GM19467 (cell line): ENCODE data around the gene ERGIC1.

ENCODE experiments used
- ATAC-seq: cut with Tn5 transposase; IDR thresholded peaks from one replicate; pipeline ENCODE4 v1.9.1; 2021; ENCODE audit warnings: mild to moderate bottlenecking, moderate library complexity; ENCODE audit not compliant: unreplicated experiment

The ERGIC1 gene

DNA sequence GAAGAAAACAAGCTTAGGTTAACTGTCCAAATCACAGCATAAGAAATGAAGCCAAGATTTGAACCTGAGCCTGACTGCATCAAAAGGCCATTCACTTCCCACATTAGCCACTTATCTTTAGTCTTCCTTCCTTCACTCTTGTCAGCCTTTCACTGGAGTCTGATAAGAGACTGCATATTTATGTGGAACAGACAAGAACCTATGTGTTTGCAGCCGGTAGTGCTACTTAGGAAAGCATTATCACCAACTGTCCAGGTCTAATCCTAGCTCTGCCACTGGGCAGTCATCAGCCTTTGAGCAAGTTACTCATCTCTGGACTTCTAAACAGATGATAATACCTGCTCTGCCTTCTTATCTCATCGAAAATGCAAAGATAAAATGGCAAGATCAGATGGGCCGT is 137.4 kb downstream of the ERGIC1 start:
- no peak for ATAC-seq

DNA sequence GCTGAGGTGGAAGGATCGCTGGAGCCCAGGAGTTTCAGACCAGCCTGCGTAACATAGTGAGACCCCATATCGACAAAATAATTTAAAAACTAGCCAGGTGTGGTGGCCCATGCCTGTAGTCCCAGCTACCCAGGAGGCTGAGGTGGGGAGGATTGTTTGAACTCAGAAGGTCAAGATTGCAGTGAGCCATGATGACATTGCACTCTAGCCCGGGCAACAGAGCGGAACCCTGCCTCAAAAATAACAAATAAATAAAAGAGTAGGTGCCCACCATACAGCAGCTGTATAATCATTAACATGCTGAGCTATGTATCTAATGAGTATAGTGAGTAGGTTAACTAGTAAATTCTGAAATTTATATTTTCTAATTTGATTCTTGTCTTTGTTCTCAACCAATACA is 138.5 kb downstream of the ERGIC1 start:
- no peak for ATAC-seq

DNA sequence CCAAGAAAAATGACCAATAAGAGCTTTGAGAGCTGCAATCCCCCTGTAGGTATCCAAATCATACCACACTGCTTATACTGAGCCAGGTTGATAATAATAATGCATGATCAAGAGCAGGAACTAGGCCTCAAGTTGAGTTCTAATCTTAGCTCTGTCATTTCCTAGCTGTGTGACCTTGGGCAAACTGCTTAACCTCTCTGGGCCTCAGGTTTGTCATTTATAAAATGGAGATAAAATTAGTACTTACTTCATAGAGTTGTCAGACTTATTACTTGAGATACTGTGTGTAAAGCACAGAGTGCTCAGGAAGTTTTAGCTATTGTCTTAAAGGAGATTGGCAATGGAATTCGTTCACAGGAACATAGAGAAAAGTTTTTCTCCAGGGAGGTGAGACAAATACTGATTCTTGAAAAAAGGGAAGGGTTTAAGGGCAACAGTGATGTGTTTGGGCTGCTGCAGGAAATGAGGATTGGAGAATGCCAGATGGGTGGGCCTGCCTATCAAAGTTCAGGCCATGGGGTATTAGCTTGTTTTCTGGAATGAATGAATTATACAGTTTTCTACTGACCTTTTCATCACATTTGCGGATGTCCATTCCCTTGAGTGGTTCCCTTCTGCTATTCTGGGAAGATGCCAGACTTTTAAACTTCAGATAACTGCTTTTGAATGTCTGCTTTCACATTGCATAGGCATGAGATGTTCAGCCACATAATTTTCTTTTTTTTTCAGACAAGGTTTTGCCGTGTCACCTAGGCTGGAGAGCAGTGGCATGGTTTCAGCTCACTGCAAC is 139.3 kb downstream of the ERGIC1 start:
- ATAC-seq = no peak

DNA sequence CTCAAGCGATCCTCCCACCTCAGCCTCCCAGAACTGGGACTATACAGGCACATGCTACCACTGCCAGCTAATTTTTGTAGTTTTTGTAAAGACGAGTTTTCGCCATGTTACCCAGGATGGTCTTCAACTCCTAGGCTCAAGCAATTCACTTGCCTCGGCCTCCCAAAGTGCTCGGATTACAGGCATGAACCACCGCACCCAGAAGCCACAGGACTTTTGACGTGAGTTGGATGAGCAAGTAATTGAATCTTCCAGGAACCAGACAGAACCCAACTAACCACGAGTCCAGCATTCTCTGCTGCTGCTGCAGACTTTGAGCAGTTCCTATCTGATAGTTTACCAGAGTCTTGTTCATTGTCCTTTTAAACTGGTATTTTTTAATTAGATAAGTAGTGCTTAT is 139.9 kb downstream of the ERGIC1 start:
- no peak for ATAC-seq

DNA sequence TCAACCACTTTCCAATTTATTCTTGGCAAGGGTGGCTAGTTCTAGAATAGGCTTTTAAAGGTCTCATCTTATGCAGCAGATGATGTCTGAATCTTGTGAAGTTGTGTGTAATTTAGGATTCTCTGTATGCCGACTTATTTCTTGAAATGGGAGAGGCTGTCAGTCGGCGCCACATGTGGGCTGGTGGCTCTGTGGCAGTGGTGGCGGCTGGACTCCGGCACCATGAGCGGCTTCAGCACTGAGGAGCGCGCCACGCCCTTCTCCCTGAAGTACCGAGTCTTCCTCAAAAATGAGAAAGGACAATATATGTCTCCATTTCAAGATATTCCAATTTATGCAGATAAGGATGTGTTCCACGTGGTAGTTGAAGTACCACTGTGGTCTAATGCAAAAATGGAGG is 141.2 kb downstream of the ERGIC1 start:
- ATAC-seq = no peak

DNA sequence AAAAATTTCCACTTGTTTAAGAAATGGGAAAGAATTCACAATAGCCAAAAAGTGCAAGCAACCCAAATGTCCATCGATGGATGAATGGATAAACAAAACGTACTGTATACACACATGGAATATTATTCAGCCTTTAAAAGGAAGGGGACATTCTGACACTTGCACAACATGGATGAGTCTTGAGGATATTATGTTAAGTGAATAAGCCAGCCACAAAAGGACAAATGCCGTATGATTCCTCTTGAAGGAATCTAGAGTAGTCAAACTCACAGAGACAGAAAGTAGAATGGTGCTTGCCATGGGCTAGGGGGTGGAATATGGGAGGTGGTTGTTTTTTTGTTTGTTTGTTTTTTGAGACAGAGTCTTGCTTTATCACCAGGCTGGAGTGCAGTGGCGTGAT is 145.7 kb downstream of the ERGIC1 start:
- ATAC-seq = no peak

DNA sequence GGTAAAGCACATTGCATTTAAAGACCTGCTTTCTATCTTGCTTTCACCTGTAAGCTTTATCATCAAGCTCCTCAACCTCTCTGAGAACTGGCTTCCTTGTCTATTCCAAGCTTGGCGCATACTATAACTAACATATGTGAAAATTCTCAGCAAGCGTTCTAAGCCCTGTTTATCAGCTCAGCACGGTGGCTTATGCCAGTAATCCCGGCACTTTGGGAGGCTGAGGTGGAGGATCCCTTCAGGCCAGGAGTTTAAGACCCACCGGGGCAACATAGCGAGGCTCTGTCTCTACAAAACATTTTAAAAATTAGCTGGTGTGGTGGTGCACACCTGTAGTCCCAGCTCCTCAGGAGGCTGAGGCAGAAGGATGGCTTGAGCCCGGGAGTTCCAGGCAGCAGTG is 147.9 kb downstream of the ERGIC1 start:
- no peak for ATAC-seq

DNA sequence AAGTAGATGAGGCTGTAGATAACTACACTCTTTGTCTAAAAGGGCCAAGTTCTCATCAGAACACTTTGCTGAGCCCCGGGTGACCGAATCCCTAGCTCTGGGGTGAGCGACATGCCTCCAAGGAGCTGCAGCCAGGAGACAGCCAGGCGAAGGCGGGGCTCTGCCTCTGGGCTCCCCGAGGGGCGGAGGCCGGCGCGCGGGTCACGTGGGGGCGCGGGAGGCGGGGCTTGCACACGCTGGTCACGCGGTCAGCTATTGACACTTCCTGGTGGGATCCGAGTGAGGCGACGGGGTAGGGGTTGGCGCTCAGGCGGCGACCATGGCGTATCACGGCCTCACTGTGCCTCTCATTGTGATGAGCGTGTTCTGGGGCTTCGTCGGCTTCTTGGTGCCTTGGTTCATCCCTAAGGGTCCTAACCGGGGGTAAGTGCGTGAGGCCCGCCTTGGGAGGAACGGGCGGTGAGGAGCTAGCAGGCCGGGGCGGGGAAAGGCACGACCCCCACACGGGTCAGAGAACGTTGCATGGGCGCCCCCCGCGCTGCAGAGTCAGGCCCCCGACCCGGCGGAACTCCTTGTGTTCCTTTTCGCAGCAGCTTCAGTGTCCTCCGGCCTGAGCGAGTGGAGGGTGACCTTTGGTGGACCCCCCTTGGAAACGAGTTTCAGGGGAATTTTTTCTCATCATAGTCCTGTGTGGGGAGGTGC is 149.6 kb downstream of the ERGIC1 start, which contains the start of gene ATP6V0E1:
Gene ATP6V0E1, plus strand, starts transcription at position 230 of the 702 bp plus-strand sequence. Its CDS starts 90 bp downstream, at position 320.
- peak; percentile 78 for ATAC-seq

DNA sequence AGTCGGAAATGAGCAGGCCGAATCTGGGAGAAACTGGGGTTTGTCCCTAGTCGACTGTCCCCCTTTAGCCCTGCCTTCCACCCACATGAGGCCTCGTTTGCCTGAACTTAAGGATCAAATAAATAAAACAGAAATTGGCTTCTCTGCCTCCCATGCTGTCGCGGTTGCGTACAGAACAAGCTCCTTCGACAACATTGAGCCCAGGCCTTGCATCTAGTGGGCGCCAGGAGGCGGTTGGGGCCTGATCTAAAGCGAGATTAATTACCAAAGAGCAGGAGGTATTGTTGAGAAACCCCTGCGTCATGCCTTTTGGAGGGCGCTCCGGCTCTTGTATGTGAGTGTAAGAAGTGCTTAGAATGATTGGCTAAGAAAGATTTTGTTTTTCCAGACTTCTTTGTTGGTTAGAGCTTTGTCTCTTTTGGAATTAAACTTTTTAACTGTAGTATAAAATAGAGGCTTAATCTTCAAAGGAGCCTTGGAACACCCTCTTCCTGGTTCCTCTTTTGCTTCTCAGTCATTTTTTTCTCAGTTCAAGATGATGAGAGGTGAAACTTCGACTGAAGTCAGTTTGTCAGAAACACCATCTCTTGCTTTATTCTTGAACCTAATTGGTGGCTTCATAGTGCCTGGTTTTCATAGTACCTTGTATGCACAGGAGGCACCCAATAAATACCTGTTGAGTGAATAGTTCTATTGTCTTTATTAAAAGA is 150.3 kb downstream of the ERGIC1 start:
- peak; percentile 45 for ATAC-seq

DNA sequence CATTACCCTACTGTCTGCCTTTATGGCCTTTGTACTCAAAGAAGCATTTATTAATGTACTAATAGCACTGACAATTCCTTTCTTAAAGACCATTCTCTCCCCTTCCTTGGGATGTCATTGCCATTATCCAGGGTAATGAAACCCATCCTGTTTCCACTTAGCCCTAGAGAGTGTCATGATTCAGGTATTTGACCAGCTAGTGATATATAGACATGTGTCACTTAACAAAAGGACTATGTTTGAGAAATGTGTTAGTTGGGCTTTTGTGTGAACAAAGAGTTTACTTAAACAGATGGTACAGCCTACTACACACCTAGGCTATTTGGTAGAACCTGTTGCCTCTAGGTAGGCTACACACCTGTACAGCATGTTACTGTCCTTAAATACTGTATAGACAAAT is 151.5 kb downstream of the ERGIC1 start:
- no peak for ATAC-seq

DNA sequence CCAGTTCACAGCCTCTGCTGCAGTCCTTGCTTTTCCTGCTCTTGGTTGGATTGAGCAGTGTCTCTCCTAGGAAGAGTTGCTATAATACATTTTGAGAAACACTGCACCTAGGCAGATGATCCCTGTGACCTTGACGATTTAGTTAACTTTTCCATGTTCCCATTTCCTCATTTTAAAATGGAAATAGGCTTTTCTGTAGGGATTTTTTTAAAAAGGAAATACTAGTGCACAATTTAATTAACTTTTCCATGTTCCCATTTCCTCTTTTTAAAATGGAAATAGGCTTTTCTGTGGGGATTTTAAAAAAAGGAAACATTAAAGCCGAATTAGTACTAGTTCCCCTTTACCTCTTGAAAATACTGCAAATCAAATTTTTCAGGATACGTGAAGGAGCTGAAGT is 154.2 kb downstream of the ERGIC1 start:
- no peak for ATAC-seq

DNA sequence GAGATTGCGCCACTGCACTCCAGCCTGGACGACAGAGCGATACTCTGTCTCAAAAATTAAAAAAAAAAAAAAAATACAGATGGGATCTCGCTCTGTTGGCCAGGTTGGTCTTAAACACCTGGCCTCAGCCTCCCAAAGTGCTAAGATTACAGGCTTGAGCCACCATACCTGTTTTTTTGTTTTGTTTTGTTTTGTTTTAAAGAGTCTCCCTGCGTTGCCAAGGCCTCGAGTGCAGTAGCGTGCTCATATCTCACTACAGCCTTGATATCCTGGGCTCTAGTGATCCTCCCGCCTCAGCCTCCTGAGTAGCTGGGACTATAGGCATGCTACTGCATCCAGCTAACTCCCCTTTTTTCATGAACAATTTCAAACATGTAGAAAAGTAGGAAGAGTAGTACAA is 156.7 kb downstream of the ERGIC1 start:
- ATAC-seq = no peak

DNA sequence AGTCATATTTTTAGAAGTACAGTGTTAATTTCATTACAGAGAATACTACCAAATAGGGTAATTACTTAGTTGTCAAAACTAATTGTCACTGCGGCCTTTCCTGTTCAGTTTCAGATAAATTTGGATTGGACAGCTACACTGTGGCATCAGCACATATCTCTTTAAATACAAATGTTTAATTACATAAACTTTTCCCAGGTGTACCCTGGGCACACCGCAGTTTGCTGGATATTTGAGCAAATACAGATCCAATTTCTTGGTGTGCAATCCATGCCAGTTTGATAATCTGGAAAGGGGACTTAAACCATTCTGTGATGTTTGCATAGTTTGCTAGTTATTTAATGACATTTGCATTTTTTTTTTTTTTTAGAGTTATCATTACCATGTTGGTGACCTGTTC is 160.4 kb downstream of the ERGIC1 start:
- ATAC-seq = no peak

DNA sequence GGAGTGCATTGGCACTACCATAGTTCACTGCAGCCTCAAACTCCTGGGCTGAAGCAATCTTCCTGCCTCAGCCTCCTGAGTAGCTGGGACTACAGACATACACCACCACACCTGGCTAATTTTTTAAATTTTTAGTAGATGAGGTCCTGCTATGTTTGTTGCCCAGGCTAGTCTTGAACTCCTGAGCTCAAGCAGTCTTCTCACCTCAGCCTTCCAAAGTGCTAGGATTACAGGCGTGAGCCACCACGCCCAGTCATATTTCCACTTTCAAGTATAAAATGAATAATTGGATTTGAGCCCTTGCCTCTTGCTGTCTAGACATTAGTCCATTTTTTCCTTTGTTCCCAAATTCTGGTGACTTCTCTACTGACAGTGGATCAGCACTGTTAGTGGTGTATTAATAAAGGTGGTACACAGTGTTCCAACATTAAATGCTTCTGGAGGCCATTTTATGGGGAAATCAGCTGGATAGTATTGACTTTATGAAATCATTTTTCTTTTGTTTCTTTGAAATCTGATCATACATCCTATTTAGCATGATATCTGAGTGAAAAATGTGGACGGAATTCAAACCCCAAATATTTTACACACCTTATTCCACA is 165.4 kb downstream of the ERGIC1 start:
- ATAC-seq = no peak

DNA sequence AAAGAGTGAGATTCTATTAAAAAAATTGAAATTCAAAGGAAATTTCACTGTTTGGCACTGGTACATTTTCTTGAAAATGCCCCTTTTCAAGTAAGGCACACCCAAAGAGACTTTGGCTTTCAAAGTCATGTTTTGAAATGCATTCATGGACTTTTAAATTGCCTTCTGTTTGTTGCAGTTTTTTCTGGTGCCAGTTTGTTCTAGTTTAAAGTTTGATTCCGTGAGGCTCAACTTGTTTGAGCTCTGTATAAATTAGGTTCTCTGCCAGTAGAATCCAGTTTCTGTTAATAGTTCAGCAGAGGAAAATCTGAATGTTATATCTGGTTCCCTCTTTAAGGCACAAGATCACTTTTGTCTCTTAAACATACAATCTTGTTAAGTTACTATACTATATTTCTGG is 165.9 kb downstream of the ERGIC1 start:
- ATAC-seq = no peak

DNA sequence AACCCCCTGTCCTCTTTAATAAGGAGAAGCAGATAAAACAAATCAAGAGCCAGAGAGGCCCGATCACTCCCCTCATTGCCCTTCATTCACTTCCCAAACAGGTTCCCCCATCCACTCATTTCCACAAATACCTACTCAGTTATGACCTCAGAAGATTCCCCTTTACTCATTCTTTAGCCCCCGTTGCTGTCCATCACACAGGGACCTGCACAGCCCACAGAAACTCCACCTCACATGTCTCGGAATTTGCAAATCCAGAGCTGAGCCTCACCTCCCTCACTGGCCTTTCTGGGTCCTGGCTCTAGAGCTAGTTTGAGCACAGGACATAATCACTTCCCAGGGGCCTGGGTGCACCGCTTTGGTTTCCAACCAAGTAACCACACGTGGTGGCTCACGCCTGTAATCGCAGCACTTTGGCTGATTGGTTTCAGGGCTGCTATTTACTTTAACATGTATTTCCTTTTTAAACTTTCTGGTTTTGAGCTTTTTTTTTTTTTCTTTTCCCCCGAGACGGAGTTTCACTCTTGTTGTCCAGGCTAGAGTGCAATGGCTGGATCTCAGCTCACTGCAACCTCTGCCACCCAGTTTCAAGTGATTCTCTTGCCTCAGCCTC is 167.3 kb downstream of the ERGIC1 start:
- ATAC-seq = peak; percentile 62
